Naive B cell (primary cell): ENCODE measurements around the gene PMEPA1. TPM values are rescaled to one million over a fixed set of nuclear protein-coding genes. Genes with fewer than 3 reads are reported as not detected.

Source experiments
- ATAC-seq, 2 donors: fragments of 150-1000 bp; cut with Tn5 transposase; 2 replicates each; pipeline ENCODE4 v1.10.0; 2021; ENCODE audit warnings: low read depth in 2 of 2, mild to moderate bottlenecking in 2 of 2, moderate library complexity in 2 of 2
- DNase-seq: peaks from one replicate; pipeline ENCODE4 v3.0.0; 2022
- H3K27ac Mint-ChIP-seq, 6 donors: one replicate each; pipeline ENCODE4 v1.8.0; 2020 to 2022; ENCODE audit warnings: mild to moderate bottlenecking in 6 of 6, mixed read lengths in 6 of 6, moderate library complexity in 5 of 6, inconsistent platforms in 2 of 6
- H3K27me3 Mint-ChIP-seq, 3 donors: one replicate each; pipeline ENCODE4 v1.8.0; 2021 to 2022; ENCODE audit warnings: mixed read lengths in 3 of 3, mild to moderate bottlenecking in 1 of 3
- H3K36me3 Mint-ChIP-seq, 2 donors: one replicate each; pipeline ENCODE4 v1.8.0; 2020 to 2022; ENCODE audit warnings: mixed read lengths in 2 of 2, inconsistent platforms in 1 of 2, mild to moderate bottlenecking in 1 of 2
- H3K4me1 Mint-ChIP-seq, 3 donors: one replicate each; pipeline ENCODE4 v1.8.0; 2020 to 2022; ENCODE audit warnings: mixed read lengths in 3 of 3, inconsistent platforms in 1 of 3, mild to moderate bottlenecking in 1 of 3, moderate library complexity in 1 of 3
- H3K4me3 Mint-ChIP-seq, 8 donors: one replicate each; pipeline ENCODE4 v1.8.0; 2020 to 2022; ENCODE audit warnings: mild to moderate bottlenecking in 8 of 8, mixed read lengths in 8 of 8, moderate library complexity in 8 of 8, inconsistent platforms in 2 of 8
- H3K9me3 Mint-ChIP-seq, 7 donors: one replicate each; pipeline ENCODE4 v1.8.0; 2020 to 2022; ENCODE audit warnings: mixed read lengths in 7 of 7, mild to moderate bottlenecking in 5 of 7, inconsistent platforms in 2 of 7, moderate library complexity in 1 of 7
- polyA plus RNA-seq, 6 donors: library from polyadenylated mRNA; unstranded; fragments of 300-500 nt; fragmentation: Illumina TruSeq; gene quantifications; one replicate each; pipeline ENCODE4 v1.2.3, GENCODE V29; 2021; ENCODE audit warnings: low read depth in 6 of 6

The PMEPA1 gene
- polyA plus RNA-seq, 6 donors from 2014 or later: 7.6 to 18.7 (median 12.5) TPM

DNA sequence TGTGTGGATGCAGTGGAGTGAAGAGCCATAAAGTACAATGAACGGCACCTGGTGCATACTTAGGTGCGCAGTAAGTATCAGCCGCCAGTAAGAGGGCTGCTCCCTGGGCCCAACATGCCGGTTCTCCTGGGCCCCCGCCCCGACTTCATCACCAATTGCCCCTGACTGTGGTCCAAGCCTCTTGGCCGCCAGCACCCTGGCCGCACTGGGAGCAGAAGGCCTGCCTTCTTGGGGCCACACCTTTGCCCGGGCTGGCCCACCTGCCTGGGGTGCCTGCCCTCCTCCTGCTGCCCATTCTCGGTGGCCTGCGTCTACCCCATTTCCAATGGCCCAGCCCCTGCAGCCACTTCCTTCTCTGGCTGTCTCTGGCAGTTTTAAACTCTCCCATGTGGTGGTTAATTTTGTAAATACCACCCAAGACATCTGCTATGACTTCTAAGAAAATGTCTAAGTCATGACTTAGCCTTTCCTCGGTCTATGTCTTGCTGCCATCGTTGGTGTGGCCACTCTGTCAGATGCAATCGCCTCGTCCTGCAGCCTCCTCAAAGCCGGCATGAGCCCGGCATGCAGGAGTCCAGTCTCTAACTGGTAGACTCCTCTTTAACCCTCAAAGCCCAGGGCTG is 36.8 kb downstream of the PMEPA1 start:
- DNase-seq (no peak), ATAC-seq (no peak)
- Mint-ChIP-seq H3K9me3 (no peaks in the 10 kb centered on the region), H3K27me3 (no peaks in the 10 kb centered on the region), H3K4me3 (peak overlapping the region; percentile 13 to 89 (median 60)), H3K36me3 (no peaks in the 10 kb centered on the region), H3K27ac (peak overlapping the region; percentile 86 to 98 (median 96)), H3K4me1 (peaks cover 62 to 90% (median 75%) of the 10 kb centered on the region in 3 donors)

DNA sequence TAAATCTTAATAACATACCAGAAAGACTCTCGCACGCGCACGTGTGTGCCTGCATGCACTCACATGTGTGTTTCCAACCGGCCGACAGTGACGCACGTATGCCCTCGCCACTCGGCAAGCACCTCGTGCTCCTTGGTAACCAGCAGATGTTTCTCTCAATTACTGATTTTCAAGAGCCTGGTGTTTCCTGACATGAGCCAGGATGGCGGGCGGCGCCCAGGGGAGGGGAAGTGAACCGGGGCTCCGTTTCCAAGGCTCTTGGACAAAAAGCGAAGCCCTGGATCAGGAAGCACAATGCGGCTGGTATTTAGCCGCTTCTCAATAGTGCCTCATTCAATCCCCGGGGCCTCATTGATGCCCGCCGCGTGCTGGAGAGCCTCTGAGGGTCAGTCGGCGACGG is 37.7 kb downstream of the PMEPA1 start:
- Mint-ChIP-seq H3K4me3 (peak overlapping the region; percentile 12 to 89 (median 64)), H3K27me3 (no peaks in the 10 kb centered on the region), H3K9me3 (no peaks in the 10 kb centered on the region), H3K4me1 (peaks cover 53 to 86% (median 66%) of the 10 kb centered on the region in 3 donors), H3K27ac (peak overlapping the region; percentile 91 to 99 (median 96)), H3K36me3 (no peaks in the 10 kb centered on the region)
- ATAC-seq (peak; percentile 92 to 93), DNase-seq (peak; percentile 87)

DNA sequence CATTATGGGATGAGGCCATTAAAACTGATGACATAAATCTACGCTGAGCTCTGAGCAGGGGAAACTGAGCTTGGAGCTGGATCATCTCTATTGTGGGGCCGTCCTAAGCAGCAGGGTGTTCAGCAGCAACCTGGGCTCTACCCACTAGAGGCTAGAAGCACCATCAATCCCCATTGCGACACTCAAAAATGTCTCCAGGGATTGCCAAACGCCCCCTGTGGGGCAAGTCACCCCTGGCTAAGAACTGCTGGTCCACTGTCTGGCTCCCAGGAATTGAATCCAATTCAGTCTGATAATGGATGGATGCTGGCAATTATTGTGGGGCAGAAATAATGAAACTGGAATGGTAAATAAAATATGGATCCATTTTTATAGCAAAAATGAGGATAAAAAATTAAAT is 38.2 kb downstream of the PMEPA1 start:
- Mint-ChIP-seq H3K4me1 (peaks cover 48 to 84% (median 61%) of the 10 kb centered on the region in 3 donors), H3K27ac (peak overlapping the region; percentile 91 to 99 (median 96)), H3K4me3 (peak overlapping the region in 7 of 8 donors; percentile 12 to 89 (median 67)), H3K9me3 (no peaks in the 10 kb centered on the region), H3K36me3 (no peaks in the 10 kb centered on the region), H3K27me3 (no peaks in the 10 kb centered on the region)
- DNase-seq: no peak
- peak; percentile 24 to 43 for ATAC-seq

DNA sequence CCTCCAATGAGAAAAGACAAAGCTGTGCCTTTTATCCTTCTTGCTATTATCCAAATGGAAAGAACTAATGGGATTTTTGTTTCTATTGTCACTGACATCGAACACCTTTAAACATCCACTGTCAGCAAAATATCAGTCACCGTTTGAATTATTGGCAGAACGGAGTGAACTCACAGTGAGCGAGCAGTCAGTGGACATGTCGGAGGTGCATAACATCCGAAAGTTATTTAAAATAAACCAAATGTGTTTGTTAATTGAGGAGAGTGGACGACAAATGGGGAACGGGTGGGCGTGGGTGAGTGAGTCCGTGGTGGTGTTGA is 38.8 kb downstream of the PMEPA1 start:
- no peak for DNase-seq
- Mint-ChIP-seq H3K27me3 (no peaks in the 10 kb centered on the region), H3K4me1 (peaks cover 42 to 77% (median 54%) of the 10 kb centered on the region in 3 donors), H3K4me3 (peak overlapping the region in 1 of 8 donors; percentile 8), H3K36me3 (no peaks in the 10 kb centered on the region), H3K27ac (peak overlapping the region; percentile 66 to 99 (median 96)), H3K9me3 (no peaks in the 10 kb centered on the region)
- no peak for ATAC-seq

DNA sequence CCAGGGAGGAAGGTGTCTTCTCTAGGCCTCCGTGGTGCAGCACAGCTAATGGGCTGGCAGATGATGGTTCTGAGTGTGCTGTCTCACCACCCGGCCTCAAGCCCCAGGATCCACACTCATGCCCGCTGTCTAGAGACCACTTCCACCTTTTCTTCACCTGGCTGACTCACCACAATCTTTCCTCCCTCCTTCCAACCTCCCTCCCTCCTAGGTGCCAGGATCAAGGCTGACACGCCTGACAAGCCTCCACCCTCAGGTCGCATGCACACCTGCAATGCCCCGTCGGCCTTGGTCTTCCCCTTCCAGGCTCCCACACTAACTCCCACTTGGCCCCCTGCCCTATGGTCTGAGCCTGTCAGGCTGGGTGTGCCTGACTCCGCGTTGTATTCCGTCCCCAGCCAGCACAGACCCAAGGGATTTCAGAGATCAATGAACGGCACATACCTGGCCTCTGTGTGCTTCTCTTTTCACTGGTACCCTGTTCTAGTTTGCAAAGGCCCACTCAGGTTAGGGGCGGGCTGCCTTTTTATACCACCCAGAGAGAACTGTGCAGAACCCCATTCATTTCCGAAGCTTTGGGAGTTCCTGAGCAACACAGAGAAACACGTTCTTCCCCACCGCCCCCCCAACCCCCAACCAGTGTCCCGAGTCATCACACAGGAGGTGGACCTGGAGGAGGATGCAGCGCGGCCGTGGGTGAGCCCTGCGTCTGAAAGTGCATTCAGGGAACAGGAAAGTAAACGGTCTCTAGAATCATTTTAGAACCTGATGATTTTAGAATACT is 39.3 kb downstream of the PMEPA1 start:
- DNase-seq (no peak), ATAC-seq (no peak)
- Mint-ChIP-seq H3K36me3 (no peaks in the 10 kb centered on the region), H3K27me3 (no peaks in the 10 kb centered on the region), H3K9me3 (no peaks in the 10 kb centered on the region), H3K4me1 (peaks cover 37 to 74% (median 52%) of the 10 kb centered on the region in 3 donors), H3K27ac (peak overlapping the region; percentile 66 to 99 (median 95)), H3K4me3 (peak overlapping the region in 1 of 8 donors; percentile 16)

DNA sequence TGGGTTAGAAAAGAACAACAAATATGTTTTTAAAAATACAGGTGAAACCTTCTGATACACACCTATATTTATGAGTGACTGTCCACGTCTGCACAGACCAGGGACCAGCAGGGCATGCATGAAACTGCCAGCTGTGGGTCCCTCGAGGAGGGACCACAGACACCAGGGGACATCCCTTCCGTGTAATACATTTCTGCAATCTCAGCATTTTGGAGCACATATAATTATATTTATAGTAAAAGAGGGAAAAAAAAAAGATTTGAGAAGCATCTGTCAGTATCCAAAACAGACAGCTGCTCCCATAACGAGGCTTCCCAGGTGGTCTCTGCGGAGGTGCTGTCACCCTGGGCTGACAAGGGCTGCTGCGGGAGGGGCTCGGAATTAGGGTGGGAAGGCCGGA is 40.2 kb downstream of the PMEPA1 start:
- no peaks in the 10 kb centered on the region for H3K36me3 Mint-ChIP-seq
- no peak for ATAC-seq
- peaks cover 35 to 76% (median 50%) of the 10 kb centered on the region in 3 donors for H3K4me1 Mint-ChIP-seq
- DNase-seq: no peak
- no peaks in the 10 kb centered on the region for H3K27me3 Mint-ChIP-seq
- H3K27ac Mint-ChIP-seq: peak overlapping the region in 4 of 6 donors; percentile 78 to 93 (median 86)
- H3K9me3 Mint-ChIP-seq: no peaks in the 10 kb centered on the region
- H3K4me3 Mint-ChIP-seq: peak overlapping the region in 1 of 8 donors; percentile 61

DNA sequence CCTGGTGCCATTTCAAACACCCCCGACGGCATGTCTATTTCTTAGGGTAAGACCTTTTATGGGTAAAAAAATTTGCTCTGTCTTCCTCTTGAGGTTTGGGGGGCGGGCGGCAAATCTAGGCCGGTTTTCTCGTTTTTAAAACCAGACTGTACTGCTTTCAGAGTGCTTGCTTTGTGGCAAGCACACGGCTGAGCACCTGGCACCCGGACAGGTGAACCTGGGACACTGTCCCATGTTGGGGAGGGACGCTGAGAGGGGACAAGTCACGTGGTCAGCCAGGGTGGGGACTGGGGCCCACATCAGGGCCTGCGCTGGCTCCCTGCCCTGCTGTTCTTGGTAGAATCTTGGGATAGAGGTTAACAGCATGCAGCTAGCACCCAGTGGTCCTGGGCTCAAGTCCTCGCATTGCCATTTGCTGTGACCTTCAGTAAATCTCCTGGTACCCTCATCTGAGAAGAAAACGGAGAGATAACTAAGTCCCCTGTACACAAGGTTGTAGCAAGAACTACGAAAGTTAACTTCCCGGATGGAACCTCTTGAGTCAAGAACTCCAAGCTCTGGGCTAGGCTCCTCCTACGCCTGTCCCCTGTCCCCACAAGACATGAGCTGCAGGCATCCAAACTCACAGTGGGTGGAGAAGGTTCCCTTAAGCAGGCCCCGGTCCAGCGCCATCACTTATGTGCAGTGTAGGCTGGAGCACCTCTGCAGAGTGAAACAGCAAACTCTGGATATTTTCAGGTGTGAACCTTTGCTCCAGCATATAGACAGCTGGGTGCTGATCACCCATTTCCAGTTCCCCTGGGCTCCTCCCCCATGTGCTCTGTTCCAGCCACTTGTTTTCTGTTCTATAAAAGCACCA is 41.7 kb downstream of the PMEPA1 start:
- no peak for DNase-seq
- peak overlapping the region; percentile 38 to 88 (median 66) for H3K27ac Mint-ChIP-seq
- no peak for ATAC-seq
- no peaks in the 10 kb centered on the region for H3K27me3 Mint-ChIP-seq
- H3K4me1 Mint-ChIP-seq: peaks cover 24 to 66% (median 41%) of the 10 kb centered on the region in 3 donors
- H3K36me3 Mint-ChIP-seq: no peaks in the 10 kb centered on the region
- H3K4me3 Mint-ChIP-seq: no peak overlapping the region
- H3K9me3 Mint-ChIP-seq: no peaks in the 10 kb centered on the region

DNA sequence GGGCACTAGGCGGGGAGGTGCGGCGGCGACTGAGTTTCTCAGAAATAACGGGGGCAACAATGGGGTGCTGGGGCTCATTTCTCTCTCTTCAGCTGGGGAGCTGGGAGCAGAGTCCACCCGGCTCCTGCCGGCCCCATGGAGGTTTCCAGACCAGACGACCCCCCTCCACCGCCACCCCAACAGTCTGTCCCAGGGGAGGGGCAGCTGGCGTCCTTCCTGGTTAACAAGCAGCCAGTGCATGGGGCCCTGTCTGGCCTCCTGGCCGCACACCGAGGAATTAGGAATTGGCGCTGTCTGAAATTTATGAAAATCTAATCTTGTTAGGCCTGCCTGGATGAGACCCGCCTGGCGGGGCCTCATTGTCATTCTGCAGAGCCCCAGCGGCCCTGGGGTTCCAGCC is 42.4 kb downstream of the PMEPA1 start:
- Mint-ChIP-seq H3K36me3 (no peaks in the 10 kb centered on the region), H3K4me3 (no peak overlapping the region), H3K27me3 (no peaks in the 10 kb centered on the region), H3K27ac (peak overlapping the region in 4 of 6 donors; percentile 38 to 80 (median 74)), H3K4me1 (peaks cover 24 to 62% (median 41%) of the 10 kb centered on the region in 3 donors), H3K9me3 (no peaks in the 10 kb centered on the region)
- ATAC-seq (no peak), DNase-seq (no peak)

DNA sequence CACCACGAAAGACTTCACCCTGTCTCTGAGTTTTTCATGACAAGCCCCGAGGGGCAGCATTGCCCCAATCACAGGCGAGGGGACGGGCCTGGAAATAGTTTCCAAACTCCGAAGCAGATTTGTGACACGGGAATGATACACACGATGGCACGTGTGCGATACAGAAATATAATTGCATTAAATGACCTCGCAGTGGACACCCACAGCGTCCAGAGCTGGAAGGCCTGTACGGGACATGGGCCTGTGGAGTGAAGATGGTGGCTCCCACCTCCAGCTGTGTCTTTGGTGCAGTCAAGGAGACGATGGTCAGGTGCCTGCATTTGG is 43.0 kb downstream of the PMEPA1 start:
- no peaks in the 10 kb centered on the region for H3K9me3 Mint-ChIP-seq
- peaks cover 22 to 60% (median 39%) of the 10 kb centered on the region in 3 donors for H3K4me1 Mint-ChIP-seq
- ATAC-seq (no peak), DNase-seq (no peak)
- H3K4me3 Mint-ChIP-seq: no peak overlapping the region
- peak overlapping the region in 4 of 6 donors; percentile 56 to 80 (median 74) for H3K27ac Mint-ChIP-seq
- no peaks in the 10 kb centered on the region for H3K27me3 Mint-ChIP-seq
- no peaks in the 10 kb centered on the region for H3K36me3 Mint-ChIP-seq

DNA sequence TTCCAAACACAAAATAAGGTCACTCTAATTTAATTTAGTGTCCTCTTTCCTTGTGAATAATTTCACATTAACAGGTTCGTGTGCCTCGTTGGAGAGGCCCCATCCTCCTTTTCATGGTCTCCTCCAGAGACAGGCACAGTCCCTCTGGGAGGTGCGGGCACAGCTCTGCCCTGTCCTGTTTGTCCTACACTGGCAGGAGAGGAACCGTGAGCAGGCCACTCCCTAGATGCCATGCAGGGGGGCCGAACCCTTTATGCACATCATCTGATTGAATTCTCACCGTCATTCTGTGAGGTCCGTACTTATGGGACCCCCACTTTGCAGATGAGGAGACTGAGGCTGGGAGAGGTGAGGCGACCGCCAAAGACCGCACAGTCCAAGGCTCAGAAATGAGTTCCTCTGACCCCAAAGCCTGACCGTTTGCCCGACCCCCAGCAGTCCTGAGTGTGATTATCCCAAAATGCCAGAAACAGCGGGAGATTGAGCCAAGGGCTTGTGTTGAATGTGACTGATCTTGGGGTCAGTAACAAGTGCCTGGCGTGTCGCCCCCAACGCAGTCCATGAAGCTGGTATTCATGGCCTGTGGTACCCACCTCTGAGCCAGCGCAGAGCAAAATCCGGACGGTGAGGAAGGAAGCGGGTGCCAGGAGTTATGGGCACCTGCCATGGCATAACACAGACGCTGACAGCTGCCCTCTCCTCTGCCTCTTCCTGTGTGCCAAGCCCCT is 43.5 kb downstream of the PMEPA1 start:
- Mint-ChIP-seq H3K36me3 (no peaks in the 10 kb centered on the region), H3K9me3 (no peaks in the 10 kb centered on the region), H3K27ac (peak overlapping the region in 5 of 6 donors; percentile 37 to 84 (median 75)), H3K27me3 (no peaks in the 10 kb centered on the region), H3K4me3 (no peak overlapping the region), H3K4me1 (peaks cover 21 to 56% (median 39%) of the 10 kb centered on the region in 3 donors)
- no peak for DNase-seq
- no peak for ATAC-seq

DNA sequence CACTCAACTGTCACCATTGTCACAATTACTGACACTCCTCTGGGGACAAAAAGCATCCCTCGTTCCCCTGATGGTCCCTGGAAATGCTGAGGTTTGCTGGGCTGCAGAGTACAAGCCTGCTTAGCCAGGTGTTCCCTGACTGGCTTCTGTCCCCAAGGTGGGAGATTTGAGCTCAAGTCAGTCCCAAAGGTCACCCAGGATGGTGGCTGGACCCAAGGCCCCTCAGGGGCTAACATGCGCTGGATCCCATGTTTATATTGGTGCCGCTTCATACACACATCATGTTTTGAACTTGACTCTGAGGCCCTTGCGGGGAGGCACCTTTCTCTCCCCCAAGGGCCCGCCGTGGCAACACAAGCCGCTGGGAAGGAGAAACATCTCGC is 44.2 kb downstream of the PMEPA1 start:
- DNase-seq (no peak), ATAC-seq (no peak)
- Mint-ChIP-seq H3K9me3 (no peaks in the 10 kb centered on the region), H3K4me1 (peaks cover 24 to 53% (median 37%) of the 10 kb centered on the region in 3 donors), H3K27ac (peak overlapping the region in 4 of 6 donors; percentile 75 to 85 (median 82)), H3K36me3 (no peaks in the 10 kb centered on the region), H3K27me3 (no peaks in the 10 kb centered on the region), H3K4me3 (no peak overlapping the region)

DNA sequence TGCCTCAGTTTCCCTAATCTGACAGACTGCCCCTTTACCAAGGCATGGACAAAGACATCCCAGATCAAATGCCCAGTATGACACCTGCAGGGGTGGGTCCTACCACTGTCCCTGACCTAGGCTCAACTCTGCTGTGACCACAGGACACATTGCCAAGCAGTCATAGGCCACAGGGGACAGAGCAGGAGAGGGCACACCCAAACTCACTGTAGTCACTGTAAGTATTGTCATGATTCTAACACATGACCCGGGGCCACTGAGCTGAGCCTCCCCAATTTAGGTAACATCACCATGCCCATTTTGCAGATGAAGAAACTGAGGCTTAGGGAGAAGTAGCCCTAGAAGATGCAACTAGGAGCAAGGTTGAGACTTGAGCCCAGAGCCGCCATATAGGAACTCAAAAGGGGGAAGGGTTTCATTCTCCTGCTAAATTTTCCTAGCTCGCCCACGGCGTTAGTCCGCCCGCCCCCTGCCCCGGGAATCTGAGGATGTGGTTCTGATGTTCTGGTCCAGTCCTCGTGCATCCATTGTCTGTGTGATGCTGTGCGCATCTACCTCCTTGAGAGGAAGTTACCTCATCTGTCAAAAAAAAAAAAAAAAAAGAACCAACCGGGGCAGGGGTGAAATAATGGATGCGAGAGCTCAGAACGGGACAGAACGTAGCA is 44.8 kb downstream of the PMEPA1 start:
- no peak for ATAC-seq
- H3K4me1 Mint-ChIP-seq: peaks cover 25 to 54% (median 38%) of the 10 kb centered on the region in 3 donors
- H3K4me3 Mint-ChIP-seq: no peak overlapping the region
- no peaks in the 10 kb centered on the region for H3K9me3 Mint-ChIP-seq
- peak overlapping the region in 1 of 6 donors; percentile 35 for H3K27ac Mint-ChIP-seq
- DNase-seq: no peak
- no peaks in the 10 kb centered on the region for H3K27me3 Mint-ChIP-seq
- no peaks in the 10 kb centered on the region for H3K36me3 Mint-ChIP-seq
